GM23338 (cell line): ENCODE results near the gene NTPCR. TPM values are rescaled to one million over a fixed set of nuclear protein-coding genes. Genes with fewer than 3 reads are reported as not detected.

Experiments
- ATAC-seq: fragments of 200-7000 bp; cut with Tn5 transposase; 3 replicates; pipeline ENCODE4 v1.9.1; 2020
- DNase-seq: peaks from one replicate; pipeline ENCODE4 v3.0.0-alpha.2; 2015; ENCODE audit warnings: low spot score
- H2AFZ ChIP-seq: fragments of 200-600 bp; sonication (generic); 2 replicates; pipeline ENCODE4 v1.8.0; 2016; ENCODE audit warnings: antibody characterized with exemption, mild to moderate bottlenecking, moderate library complexity
- H3F3A ChIP-seq: fragments of 200-600 bp; sonication (generic); replicated peaks from 2 replicates; pipeline ENCODE4 v1.8.0; 2017; ENCODE audit warnings: antibody characterized with exemption, mixed run types, low read depth
- H3K27ac ChIP-seq: fragments of 200-600 bp; sonication (generic); 2 replicates; pipeline ENCODE4 v1.6.1; 2016; ENCODE audit warnings: low read depth
- H3K27me3 ChIP-seq: fragments of 200-600 bp; sonication (generic); 2 replicates; pipeline ENCODE4 v1.8.0; 2016; ENCODE audit warnings: mild to moderate bottlenecking, mixed run types, moderate library complexity; ENCODE audit not compliant: insufficient read depth
- H3K36me3 ChIP-seq: fragments of 200-600 bp; sonication (generic); 2 replicates; pipeline ENCODE4 v1.8.0; 2016; ENCODE audit warnings: mild to moderate bottlenecking; ENCODE audit not compliant: insufficient read depth
- H3K4me1 ChIP-seq: fragments of 200-600 bp; sonication (generic); 2 replicates; pipeline ENCODE4 v1.8.0; 2016; ENCODE audit warnings: mild to moderate bottlenecking, moderate library complexity; ENCODE audit not compliant: insufficient read depth
- H3K4me2 ChIP-seq: fragments of 200-600 bp; sonication (generic); 2 replicates; pipeline ENCODE4 v1.7.1; 2017; ENCODE audit warnings: mixed run types
- H3K4me3 ChIP-seq: fragments of 200-600 bp; sonication (generic); 2 replicates; pipeline ENCODE4 v1.6.1; 2016; ENCODE audit warnings: mixed run types
- H3K79me2 ChIP-seq: fragments of 200-600 bp; sonication (generic); replicated peaks from 2 replicates; pipeline ENCODE4 v1.8.0; 2017; ENCODE audit warnings: mild to moderate bottlenecking; ENCODE audit not compliant: insufficient read depth
- H3K9me2 ChIP-seq: fragments of 200-600 bp; sonication (generic); 2 replicates; pipeline ENCODE4 v1.8.0; 2017; ENCODE audit not compliant: insufficient read depth
- H4K20me1 ChIP-seq: fragments of 200-600 bp; sonication (generic); replicated peaks from 2 replicates; pipeline ENCODE4 v1.8.0; 2017; ENCODE audit warnings: mild to moderate bottlenecking; ENCODE audit not compliant: insufficient read depth
- H3K27ac Mint-ChIP-seq: 2 replicates; pipeline ENCODE4 v1.8.0; 2020; ENCODE audit warnings: inconsistent platforms, mild to moderate bottlenecking, moderate library complexity, mixed read lengths
- H3K27me3 Mint-ChIP-seq: 3 replicates; pipeline ENCODE4 v1.8.0; 2022; ENCODE audit warnings: low read depth, mild to moderate bottlenecking, moderate library complexity, mixed read lengths, inconsistent platforms; ENCODE audit not compliant: insufficient read depth, poor library complexity
- H3K36me3 Mint-ChIP-seq: 3 replicates; pipeline ENCODE4 v1.8.0; 2021; ENCODE audit warnings: low read depth, mild to moderate bottlenecking, inconsistent platforms, moderate library complexity, mixed read lengths
- H3K4me1 Mint-ChIP-seq: 3 replicates; pipeline ENCODE4 v1.8.0; 2020; ENCODE audit warnings: mild to moderate bottlenecking, inconsistent platforms, mixed read lengths
- H3K4me3 Mint-ChIP-seq: 3 replicates; pipeline ENCODE4 v1.8.0; 2021; ENCODE audit warnings: moderate library complexity, mild to moderate bottlenecking, inconsistent platforms, mixed read lengths
- H3K9me3 Mint-ChIP-seq: 3 replicates; pipeline ENCODE4 v1.8.0; 2020; ENCODE audit warnings: moderate library complexity, mild to moderate bottlenecking, inconsistent platforms, mixed read lengths
- CREB1 ChIP-seq: fragments of 250-450 bp; sonication (Bioruptor Pico); IDR thresholded peaks from 2 replicates; pipeline ENCODE4 v1.5.0; 2020; ENCODE audit warnings: low read depth, mild to moderate bottlenecking, moderate library complexity
- CTCF ChIP-seq, 2 experiments: fragments of 200-600 bp in 1 of 2; sonication (generic) in 1 of 2; conservative IDR thresholded peaks; 2 replicates each; pipeline versions ENCODE4 v1.5.1 to v1.6.1; 2016 to 2017; ENCODE audit warnings: antibody characterized with exemption in 2 of 2, low read depth in 2 of 2, mild to moderate bottlenecking in 2 of 2, moderate library complexity in 1 of 2
- ETS1 ChIP-seq: IDR thresholded peaks from 2 replicates; pipeline ENCODE4 v1.6.1; 2016; ENCODE audit warnings: antibody characterized with exemption
- EZH2 ChIP-seq: fragments of 200-600 bp; sonication (generic); IDR thresholded peaks from one replicate; pipeline ENCODE4 v1.8.0; 2017; ENCODE audit warnings: antibody characterized with exemption, mild to moderate bottlenecking, low read depth; ENCODE audit not compliant: unreplicated experiment
- EZH2phosphoT487 ChIP-seq: fragments of 200-600 bp; sonication (generic); IDR thresholded peaks from one replicate; pipeline ENCODE4 v1.8.1; 2018; ENCODE audit warnings: antibody characterized with exemption; ENCODE audit not compliant: unreplicated experiment
- JUNB ChIP-seq: IDR thresholded peaks from one replicate; pipeline ENCODE4 v1.6.1; 2016; ENCODE audit warnings: antibody characterized with exemption; ENCODE audit not compliant: unreplicated experiment
- NANOG ChIP-seq: IDR thresholded peaks from 2 replicates; pipeline ENCODE4 v1.6.1; 2016; ENCODE audit warnings: antibody characterized with exemption, borderline replicate concordance
- POLR2AphosphoS5 ChIP-seq: IDR thresholded peaks from 2 replicates; pipeline ENCODE4 v1.6.1; 2016; ENCODE audit warnings: antibody characterized with exemption, low read depth
- STAT1 ChIP-seq: IDR thresholded peaks from one replicate; pipeline ENCODE4 v1.6.1; 2016; ENCODE audit warnings: antibody characterized with exemption; ENCODE audit not compliant: unreplicated experiment
- ZNF114 ChIP-seq: fragments of 250-450 bp; sonication (Bioruptor Pico); IDR thresholded peaks from 2 replicates; pipeline ENCODE4 v1.5.0; 2020; ENCODE audit warnings: mild to moderate bottlenecking, moderate library complexity
- ZNF331 ChIP-seq: fragments of 250-450 bp; sonication (Bioruptor Pico); IDR thresholded peaks from 2 replicates; pipeline ENCODE4 v1.5.0; 2020; ENCODE audit warnings: low read depth, mild to moderate bottlenecking, moderate library complexity
- ZNF462 ChIP-seq: fragments of 250-450 bp; sonication (Bioruptor Pico); IDR thresholded peaks from 2 replicates; pipeline ENCODE4 v1.5.0; 2020; ENCODE audit warnings: mild to moderate bottlenecking, moderate library complexity
- polyA plus RNA-seq: library from polyadenylated mRNA; unstranded; fragments of >200 nt; fragmentation: Nextera tagmentation; extraction: Ambion mirVana; gene quantifications from 2 replicates; pipeline ENCODE4 v1.2.1, GENCODE V29; 2016
- total RNA-seq: library from RNA; depleted of rRNA; stranded (reverse); fragments of >200 nt; shearing (Covaris generic); gene quantifications from 2 replicates; pipeline ENCODE4 v1.2.3, GENCODE V29; 2014
- TF ChIP-seq, protein P1 (sequence below): IDR thresholded peaks from one replicate; pipeline ENCODE4 v1.6.1; 2018; ENCODE audit warnings: antibody characterized with exemption; ENCODE audit not compliant: unreplicated experiment

Gene NTPCR
- total and polyA plus RNA-seq, 2 experiments from 2014 or later = 64.1 to 150 TPM

DNA sequence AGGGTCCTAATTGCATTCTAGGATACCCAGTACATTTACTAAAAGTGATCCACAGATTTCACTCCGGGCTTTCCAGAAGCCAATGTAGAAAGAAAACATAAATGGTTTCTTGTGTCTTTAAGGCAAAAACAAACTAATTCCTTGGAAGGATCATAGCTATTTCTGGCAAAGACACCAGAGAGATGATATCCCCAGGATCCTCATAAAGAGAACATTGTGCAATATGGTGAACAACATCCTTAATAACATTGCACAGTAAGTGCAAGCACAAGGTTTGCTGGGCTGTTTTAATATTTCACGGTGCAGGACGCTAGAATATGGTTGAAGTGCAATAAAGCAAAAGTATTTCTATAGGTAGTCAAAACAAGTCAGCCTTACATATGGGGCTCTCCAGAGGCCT is 83.0 kb downstream of the NTPCR start:
- peaks cover 3% of the 10 kb centered on the region for H3K27me3 Mint-ChIP-seq
- no peak overlapping the region for H2AFZ ChIP-seq
- H3K4me2 ChIP-seq = no peak overlapping the region
- no peaks in the 10 kb centered on the region for H3K9me2 ChIP-seq
- H3K9me3 Mint-ChIP-seq = no peaks in the 10 kb centered on the region
- no peaks in the 10 kb centered on the region for H3K36me3 ChIP-seq
- no peaks in the 10 kb centered on the region for H3K4me1 ChIP-seq
- no peaks in the 10 kb centered on the region for H3K79me2 ChIP-seq
- no peaks in the 10 kb centered on the region for H4K20me1 ChIP-seq
- peaks cover 16% of the 10 kb centered on the region for H3K36me3 Mint-ChIP-seq
- no peak for ATAC-seq
- DNase-seq = no peak
- no peaks in the 10 kb centered on the region for H3F3A ChIP-seq
- H3K4me1 Mint-ChIP-seq = no peaks in the 10 kb centered on the region
- H3K4me3 Mint-ChIP-seq = no peak overlapping the region
- TF ChIP-seq ZNF462 (CRISPR knock-in tag) (no peak), NANOG (no peak), CTCF (conservative IDR thresholded peaks at IDR 0.05; ENCODE audit: low read depth in 2 of 2) (no peak), ETS1 (no peak), CREB1 (CRISPR knock-in tag) (no peak), ZNF114 (CRISPR knock-in tag) (no peak), EZH2phosphoT487 (no peak), STAT1 (no peak), ZNF331 (CRISPR knock-in tag) (no peak), POLR2AphosphoS5 (no peak), JUNB (no peak), EZH2 (no peak)
- TF ChIP-seq, protein P1, sequence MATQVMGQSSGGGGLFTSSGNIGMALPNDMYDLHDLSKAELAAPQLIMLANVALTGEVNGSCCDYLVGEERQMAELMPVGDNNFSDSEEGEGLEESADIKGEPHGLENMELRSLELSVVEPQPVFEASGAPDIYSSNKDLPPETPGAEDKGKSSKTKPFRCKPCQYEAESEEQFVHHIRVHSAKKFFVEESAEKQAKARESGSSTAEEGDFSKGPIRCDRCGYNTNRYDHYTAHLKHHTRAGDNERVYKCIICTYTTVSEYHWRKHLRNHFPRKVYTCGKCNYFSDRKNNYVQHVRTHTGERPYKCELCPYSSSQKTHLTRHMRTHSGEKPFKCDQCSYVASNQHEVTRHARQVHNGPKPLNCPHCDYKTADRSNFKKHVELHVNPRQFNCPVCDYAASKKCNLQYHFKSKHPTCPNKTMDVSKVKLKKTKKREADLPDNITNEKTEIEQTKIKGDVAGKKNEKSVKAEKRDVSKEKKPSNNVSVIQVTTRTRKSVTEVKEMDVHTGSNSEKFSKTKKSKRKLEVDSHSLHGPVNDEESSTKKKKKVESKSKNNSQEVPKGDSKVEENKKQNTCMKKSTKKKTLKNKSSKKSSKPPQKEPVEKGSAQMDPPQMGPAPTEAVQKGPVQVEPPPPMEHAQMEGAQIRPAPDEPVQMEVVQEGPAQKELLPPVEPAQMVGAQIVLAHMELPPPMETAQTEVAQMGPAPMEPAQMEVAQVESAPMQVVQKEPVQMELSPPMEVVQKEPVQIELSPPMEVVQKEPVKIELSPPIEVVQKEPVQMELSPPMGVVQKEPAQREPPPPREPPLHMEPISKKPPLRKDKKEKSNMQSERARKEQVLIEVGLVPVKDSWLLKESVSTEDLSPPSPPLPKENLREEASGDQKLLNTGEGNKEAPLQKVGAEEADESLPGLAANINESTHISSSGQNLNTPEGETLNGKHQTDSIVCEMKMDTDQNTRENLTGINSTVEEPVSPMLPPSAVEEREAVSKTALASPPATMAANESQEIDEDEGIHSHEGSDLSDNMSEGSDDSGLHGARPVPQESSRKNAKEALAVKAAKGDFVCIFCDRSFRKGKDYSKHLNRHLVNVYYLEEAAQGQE = no peak
- no peaks in the 10 kb centered on the region for H3K27me3 ChIP-seq
- no peak overlapping the region for H3K27ac ChIP-seq
- H3K27ac Mint-ChIP-seq = no peak overlapping the region
- H3K4me3 ChIP-seq = no peak overlapping the region
